OCI-LY1 (cell line): ENCODE data around the gene MOB3C.

Experiments
- H2AFZ ChIP-seq: fragments of 200-600 bp; sonication (generic), shearing (Covaris generic); 2 replicates; pipeline ENCODE4 v1.6.0; 2014; ENCODE audit warnings: antibody characterized with exemption, mild to moderate bottlenecking, low read length
- H3F3A ChIP-seq: fragments of 200-600 bp; sonication (generic), shearing (Covaris generic); 2 replicates; pipeline ENCODE4 v1.6.0; 2014; ENCODE audit warnings: mild to moderate bottlenecking, antibody characterized with exemption, low read length, moderate library complexity; ENCODE audit not compliant: insufficient read depth
- H3K27ac ChIP-seq: fragments of 200-600 bp; sonication (generic); 2 replicates; pipeline ENCODE4 v1.5.1; 2014; ENCODE audit warnings: low read length, mixed run types, mild to moderate bottlenecking, low read depth; ENCODE audit not compliant: poor library complexity, severe bottlenecking
- H3K27me3 ChIP-seq: fragments of 200-600 bp; sonication (generic); 2 replicates; pipeline ENCODE4 v1.6.0; 2014; ENCODE audit warnings: antibody characterized with exemption, mild to moderate bottlenecking, low read length, moderate library complexity; ENCODE audit not compliant: insufficient read depth
- H3K36me3 ChIP-seq: fragments of 200-600 bp; sonication (generic); 2 replicates; pipeline ENCODE4 v1.6.1; 2014; ENCODE audit warnings: mild to moderate bottlenecking, antibody characterized with exemption, low read length, moderate library complexity, mixed read lengths; ENCODE audit not compliant: insufficient read depth
- H3K4me1 ChIP-seq: fragments of 200-600 bp; sonication (generic); 2 replicates; pipeline ENCODE4 v1.5.1; 2014; ENCODE audit warnings: mild to moderate bottlenecking, low read length, moderate library complexity; ENCODE audit not compliant: insufficient read depth, severe bottlenecking
- H3K4me2 ChIP-seq: fragments of 200-600 bp; sonication (generic), shearing (Covaris generic); 2 replicates; pipeline ENCODE4 v1.6.1; 2014; ENCODE audit warnings: low read length
- H3K4me3 ChIP-seq: fragments of 200-600 bp; sonication (generic); 2 replicates; pipeline ENCODE4 v1.5.1; 2014; ENCODE audit warnings: low read length, low read depth, mild to moderate bottlenecking, mixed read lengths; ENCODE audit not compliant: poor library complexity, severe bottlenecking
- H3K79me2 ChIP-seq: fragments of 200-600 bp; shearing (Covaris generic); 2 replicates; pipeline ENCODE4 v1.6.1; 2016; ENCODE audit warnings: mixed run types, low read length, mixed read lengths; ENCODE audit not compliant: insufficient read depth
- H3K9ac ChIP-seq: fragments of 200-600 bp; sonication (generic), shearing (Covaris generic); 2 replicates; pipeline ENCODE4 v1.6.1; 2014; ENCODE audit warnings: mild to moderate bottlenecking, low read length, mixed read lengths
- H3K9me2 ChIP-seq: fragments of 200-600 bp; sonication (generic), shearing (Covaris generic); 2 replicates; pipeline ENCODE4 v1.6.1; 2014; ENCODE audit warnings: low read depth, mild to moderate bottlenecking, low read length, mixed read lengths
- H3K9me3 ChIP-seq: fragments of 200-600 bp; shearing (Covaris generic); 2 replicates; pipeline ENCODE4 v1.6.1; 2014; ENCODE audit warnings: low read length, mixed read lengths
- H4K20me1 ChIP-seq: fragments of 200-600 bp; sonication (generic), shearing (Covaris generic); 2 replicates; pipeline ENCODE4 v1.6.0; 2016; ENCODE audit warnings: mild to moderate bottlenecking, low read length; ENCODE audit not compliant: insufficient read depth
- EZH2 ChIP-seq: fragments of 200-600 bp; sonication (generic), shearing (Covaris generic); IDR thresholded peaks from 2 replicates; pipeline ENCODE4 v1.8.0; 2017; ENCODE audit warnings: borderline replicate concordance, mixed run types, mild to moderate bottlenecking, antibody characterized with exemption, low read length, moderate library complexity, mixed read lengths
- TF ChIP-seq, protein P1 (sequence below): fragments of 200-600 bp; sonication (generic), shearing (Covaris generic); IDR thresholded peaks from 2 replicates; pipeline ENCODE4 v1.5.1; 2017; ENCODE audit warnings: mild to moderate bottlenecking, antibody characterized with exemption, low read length, moderate library complexity, mixed read lengths

MOB3C gene

GRCh38 chr1:46647611-46648010 is 31.0 kb upstream of the MOB3C start:
- H3K4me3 ChIP-seq = no peak overlapping the region
- peaks cover 9% of the 10 kb centered on the region; the same call in 1 of the 2 replicates for H3K9me3 ChIP-seq
- peaks cover 3% of the 10 kb centered on the region; the same call in 1 of the 2 replicates for H3F3A ChIP-seq
- no peak overlapping the region for H3K9ac ChIP-seq
- no peaks in the 10 kb centered on the region for H4K20me1 ChIP-seq
- no peak overlapping the region for H3K27ac ChIP-seq
- H3K36me3 ChIP-seq = peaks cover 32% of the 10 kb centered on the region
- TF ChIP-seq, protein P1, sequence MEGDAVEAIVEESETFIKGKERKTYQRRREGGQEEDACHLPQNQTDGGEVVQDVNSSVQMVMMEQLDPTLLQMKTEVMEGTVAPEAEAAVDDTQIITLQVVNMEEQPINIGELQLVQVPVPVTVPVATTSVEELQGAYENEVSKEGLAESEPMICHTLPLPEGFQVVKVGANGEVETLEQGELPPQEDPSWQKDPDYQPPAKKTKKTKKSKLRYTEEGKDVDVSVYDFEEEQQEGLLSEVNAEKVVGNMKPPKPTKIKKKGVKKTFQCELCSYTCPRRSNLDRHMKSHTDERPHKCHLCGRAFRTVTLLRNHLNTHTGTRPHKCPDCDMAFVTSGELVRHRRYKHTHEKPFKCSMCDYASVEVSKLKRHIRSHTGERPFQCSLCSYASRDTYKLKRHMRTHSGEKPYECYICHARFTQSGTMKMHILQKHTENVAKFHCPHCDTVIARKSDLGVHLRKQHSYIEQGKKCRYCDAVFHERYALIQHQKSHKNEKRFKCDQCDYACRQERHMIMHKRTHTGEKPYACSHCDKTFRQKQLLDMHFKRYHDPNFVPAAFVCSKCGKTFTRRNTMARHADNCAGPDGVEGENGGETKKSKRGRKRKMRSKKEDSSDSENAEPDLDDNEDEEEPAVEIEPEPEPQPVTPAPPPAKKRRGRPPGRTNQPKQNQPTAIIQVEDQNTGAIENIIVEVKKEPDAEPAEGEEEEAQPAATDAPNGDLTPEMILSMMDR = no peak
- no peak for TF ChIP-seq EZH2
- H3K4me2 ChIP-seq = no peak overlapping the region
- no peaks in the 10 kb centered on the region for H3K4me1 ChIP-seq
- H2AFZ ChIP-seq = no peak overlapping the region
- no peaks in the 10 kb centered on the region for H3K9me2 ChIP-seq
- no peaks in the 10 kb centered on the region for H3K79me2 ChIP-seq
- H3K27me3 ChIP-seq = no peaks in the 10 kb centered on the region

DNA sequence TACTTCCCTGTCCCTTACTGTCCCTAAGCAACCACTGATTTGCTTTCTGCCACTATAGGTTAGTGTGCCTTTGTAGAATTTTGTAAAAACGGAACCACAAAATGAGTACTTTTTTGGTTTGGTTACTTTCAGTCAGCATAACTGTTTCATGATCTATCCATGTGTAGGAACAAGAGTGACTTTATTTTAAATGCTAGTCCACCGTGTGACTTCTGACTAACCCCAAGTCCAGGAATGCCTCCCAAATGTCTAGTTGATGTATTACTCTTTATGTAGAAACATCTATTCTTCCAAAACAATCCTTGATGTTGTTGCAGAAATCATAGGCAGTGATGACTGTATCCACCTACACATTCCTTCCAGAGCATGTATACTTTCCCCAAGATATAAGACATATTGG is 30.2 kb upstream of the MOB3C start:
- Histone ChIP-seq H2AFZ (no peak overlapping the region), H3K4me1 (no peaks in the 10 kb centered on the region), H3K9me2 (no peaks in the 10 kb centered on the region), H3K36me3 (peaks cover 28% of the 10 kb centered on the region), H3K79me2 (no peaks in the 10 kb centered on the region), H3K27ac (no peak overlapping the region), H3K4me3 (no peak overlapping the region), H3K4me2 (no peak overlapping the region), H3K9ac (no peak overlapping the region), H3K27me3 (no peaks in the 10 kb centered on the region), H3K9me3 (peaks cover 9% of the 10 kb centered on the region; the same call in 1 of the 2 replicates), H4K20me1 (no peaks in the 10 kb centered on the region), H3F3A (peaks cover 3% of the 10 kb centered on the region; the same call in 1 of the 2 replicates)
- TF ChIP-seq, protein P1 = no peak
- TF ChIP-seq EZH2 = no peak

- no peak overlapping the region for H3K9ac ChIP-seq
- no peak overlapping the region for H2AFZ ChIP-seq
- no peaks in the 10 kb centered on the region for H3K79me2 ChIP-seq
- H3K4me3 ChIP-seq = no peak overlapping the region
- TF ChIP-seq EZH2 = no peak
- TF ChIP-seq, protein P1 = no peak
- peaks cover 9% of the 10 kb centered on the region; the same call in 1 of the 2 replicates for H3K9me3 ChIP-seq
- H3F3A ChIP-seq = peaks cover 3% of the 10 kb centered on the region; the same call in 1 of the 2 replicates
- H3K27me3 ChIP-seq = no peaks in the 10 kb centered on the region
- no peaks in the 10 kb centered on the region for H3K9me2 ChIP-seq
- peaks cover 28% of the 10 kb centered on the region for H3K36me3 ChIP-seq
- no peak overlapping the region for H3K4me2 ChIP-seq
- no peaks in the 10 kb centered on the region for H3K4me1 ChIP-seq
- no peaks in the 10 kb centered on the region for H4K20me1 ChIP-seq
- H3K27ac ChIP-seq = no peak overlapping the region
Measured at GRCh38 chr1:46646331-46646730, 29.7 kb upstream of the MOB3C start.
